Trophoblast cell (in vitro differentiated cells and primary cell): ENCODE data around the gene WSCD2.
A peak's percentile ranks its signal among the peaks of the same experiment; 100 is the strongest.

Experiments used
- DNase-seq, 2 donors: peaks; one replicate each; pipeline ENCODE4 v3.0.0-alpha.2; 2016
- H2AFZ ChIP-seq: 2 replicates; pipeline ENCODE4 v1.6.1; 2013; ENCODE audit warnings: low read length, moderate library complexity, mild to moderate bottlenecking; ENCODE audit not compliant: insufficient read depth, poor library complexity
- H2AK5ac ChIP-seq: 2 replicates; pipeline ENCODE4 v1.6.1; 2013; ENCODE audit warnings: mild to moderate bottlenecking, low read length
- H2BK120ac ChIP-seq: 2 replicates; pipeline ENCODE4 v1.6.1; 2013; ENCODE audit warnings: low read length, mild to moderate bottlenecking, moderate library complexity; ENCODE audit not compliant: insufficient read depth, poor library complexity
- H2BK12ac ChIP-seq: 2 replicates; pipeline ENCODE4 v1.6.1; 2013; ENCODE audit warnings: mild to moderate bottlenecking, low read length, moderate library complexity
- H2BK5ac ChIP-seq: 2 replicates; pipeline ENCODE4 v1.6.1; 2013; ENCODE audit warnings: low read length, low read depth, moderate library complexity, mild to moderate bottlenecking; ENCODE audit not compliant: poor library complexity
- H3K14ac ChIP-seq: 2 replicates; pipeline ENCODE4 v1.6.1; 2013; ENCODE audit warnings: mild to moderate bottlenecking, low read length
- H3K18ac ChIP-seq: 2 replicates; pipeline ENCODE4 v1.6.1; 2013; ENCODE audit warnings: mild to moderate bottlenecking, low read length
- H3K23ac ChIP-seq: 2 replicates; pipeline ENCODE4 v1.6.1; 2013; ENCODE audit warnings: low read length
- H3K27ac ChIP-seq: 2 replicates; pipeline ENCODE4 v1.5.1; 2013; ENCODE audit warnings: low read depth, mild to moderate bottlenecking, inconsistent platforms, low read length, moderate library complexity
- H3K27me3 ChIP-seq: 2 replicates; pipeline ENCODE4 v1.6.1; 2013; ENCODE audit warnings: inconsistent platforms, mild to moderate bottlenecking, low read length, moderate library complexity; ENCODE audit not compliant: insufficient read depth
- H3K36me3 ChIP-seq, 2 experiments: 1 replicate in 1 of 2; 2 replicates in 1 of 2; pipeline ENCODE4 v1.6.1; 2013; ENCODE audit warnings: low read length in 2 of 2, mild to moderate bottlenecking in 2 of 2, moderate library complexity in 1 of 2; ENCODE audit not compliant: insufficient read depth in 2 of 2, control insufficient read depth in 1 of 2
- H3K4ac ChIP-seq: 2 replicates; pipeline ENCODE4 v1.6.1; 2013; ENCODE audit warnings: low read depth, mild to moderate bottlenecking, low read length, moderate library complexity
- H3K4me1 ChIP-seq, 2 experiments: 1 replicate in 1 of 2; 2 replicates in 1 of 2; pipeline ENCODE4 v1.6.1; 2013; ENCODE audit warnings: low read length in 2 of 2, mild to moderate bottlenecking in 2 of 2, moderate library complexity in 1 of 2; ENCODE audit not compliant: insufficient read depth in 2 of 2, control insufficient read depth in 1 of 2
- H3K4me2 ChIP-seq: 2 replicates; pipeline ENCODE4 v1.6.1; 2013; ENCODE audit warnings: inconsistent platforms, mild to moderate bottlenecking, low read length, moderate library complexity
- H3K4me3 ChIP-seq: 2 replicates; pipeline ENCODE4 v1.5.1; 2013; ENCODE audit warnings: mild to moderate bottlenecking, low read depth, low read length, inconsistent platforms
- H3K79me1 ChIP-seq: one replicate; pipeline ENCODE4 v1.6.1; 2013; ENCODE audit warnings: low read length
- H3K79me2 ChIP-seq: 2 replicates; pipeline ENCODE4 v1.6.1; 2013; ENCODE audit warnings: low read length, mild to moderate bottlenecking; ENCODE audit not compliant: control insufficient read depth, insufficient read depth, poor library complexity
- H3K9ac ChIP-seq: 2 replicates; pipeline ENCODE4 v1.6.1; 2013; ENCODE audit warnings: mild to moderate bottlenecking, low read length
- H3K9me3 ChIP-seq: 2 replicates; pipeline ENCODE4 v1.6.1; 2013; ENCODE audit warnings: low read depth, mild to moderate bottlenecking, control low read depth, inconsistent platforms, low read length; ENCODE audit not compliant: insufficient read depth
- H4K12ac ChIP-seq: 2 replicates; pipeline ENCODE4 v1.6.1; 2013; ENCODE audit warnings: low read depth, mild to moderate bottlenecking, low read length, moderate library complexity
- H4K8ac ChIP-seq: 2 replicates; pipeline ENCODE4 v1.6.1; 2013; ENCODE audit warnings: low read depth, mild to moderate bottlenecking, low read length, moderate library complexity
- H4K91ac ChIP-seq: one replicate; pipeline ENCODE4 v1.6.1; 2013; ENCODE audit warnings: low read depth, mild to moderate bottlenecking, low read length, moderate library complexity
- WGBS: extraction: QIAGEN DNeasy Blood & Tissue Kit; methylation state at CpG from one replicate; pipeline ENCODE4 v1.1.7; 2013; ENCODE audit warnings: missing lambda C conversion rate; ENCODE audit not compliant: insufficient read length, insufficient coverage; ENCODE audit errors: extremely low coverage; 5-methylcytosine and 5-hydroxymethylcytosine counted together

The WSCD2 gene

GRCh38 chr12:108268397-108268796, 139.3 kb downstream of the WSCD2 start:
- H4K12ac ChIP-seq, result no peak overlapping the region
- H4K8ac ChIP-seq, result no peak overlapping the region
- no peak overlapping the region for H3K4me3 ChIP-seq
- H2AK5ac ChIP-seq, result no peak overlapping the region
- H2BK5ac ChIP-seq, result no peak overlapping the region
- no peak overlapping the region for H3K18ac ChIP-seq
- H3K9me3 ChIP-seq, result no peaks in the 10 kb centered on the region
- H3K4me1 ChIP-seq, result no peaks in the 10 kb centered on the region
- no peak overlapping the region for H4K91ac ChIP-seq
- no peak overlapping the region for H2AFZ ChIP-seq
- no peak overlapping the region for H3K14ac ChIP-seq
- H3K23ac ChIP-seq, result no peak overlapping the region
- H3K79me1 ChIP-seq, result no peaks in the 10 kb centered on the region
- no peaks in the 10 kb centered on the region for H3K27me3 ChIP-seq
- no peaks in the 10 kb centered on the region for H3K36me3 ChIP-seq
- no peaks in the 10 kb centered on the region for H3K79me2 ChIP-seq
- H3K4ac ChIP-seq, result no peak overlapping the region
- DNase-seq, result no peak
- no peak overlapping the region for H2BK12ac ChIP-seq
- H3K27ac ChIP-seq, result no peak overlapping the region
- H3K4me2 ChIP-seq, result no peak overlapping the region
- no peak overlapping the region for H3K9ac ChIP-seq
- no CpG with 5 or more reads among the region's 1 CpG for WGBS
- H2BK120ac ChIP-seq, result no peak overlapping the region

GRCh38 chr12:108269224-108269623, 140.1 kb downstream of the WSCD2 start:
- Histone ChIP-seq H3K4me1 (no peaks in the 10 kb centered on the region), H3K14ac (no peak overlapping the region), H2AFZ (no peak overlapping the region), H3K79me2 (no peaks in the 10 kb centered on the region), H4K91ac (no peak overlapping the region), H3K27me3 (no peaks in the 10 kb centered on the region), H4K12ac (no peak overlapping the region), H3K79me1 (no peaks in the 10 kb centered on the region), H3K9me3 (no peaks in the 10 kb centered on the region), H3K4me2 (no peak overlapping the region), H4K8ac (no peak overlapping the region), H2BK12ac (no peak overlapping the region), H3K36me3 (no peaks in the 10 kb centered on the region), H2BK120ac (no peak overlapping the region), H2BK5ac (no peak overlapping the region), H3K4me3 (no peak overlapping the region), H3K9ac (no peak overlapping the region), H3K18ac (no peak overlapping the region), H3K27ac (no peak overlapping the region), H3K4ac (no peak overlapping the region), H2AK5ac (no peak overlapping the region), H3K23ac (no peak overlapping the region)
- WGBS, result no CpG with 5 or more reads among the region's 1 CpG
- DNase-seq, result peak in 1 of 2 donors; percentile 50

- Histone ChIP-seq H3K36me3 (no peaks in the 10 kb centered on the region), H3K4me1 (no peaks in the 10 kb centered on the region), H3K4me2 (no peak overlapping the region), H3K9ac (no peak overlapping the region), H3K4me3 (no peak overlapping the region), H2BK5ac (no peak overlapping the region), H3K27ac (no peak overlapping the region), H3K79me1 (no peaks in the 10 kb centered on the region), H3K79me2 (no peaks in the 10 kb centered on the region), H3K4ac (no peak overlapping the region), H2BK12ac (no peak overlapping the region), H2BK120ac (no peak overlapping the region), H4K91ac (no peak overlapping the region), H3K23ac (no peak overlapping the region), H3K9me3 (no peaks in the 10 kb centered on the region), H2AK5ac (no peak overlapping the region), H4K12ac (no peak overlapping the region), H3K18ac (no peak overlapping the region), H4K8ac (no peak overlapping the region), H3K14ac (no peak overlapping the region), H3K27me3 (no peaks in the 10 kb centered on the region), H2AFZ (no peak overlapping the region)
- peak in 1 of 2 donors; percentile 13 for DNase-seq
- no CpG with 5 or more reads among the region's 2 CpGs for WGBS
Measured at GRCh38 chr12:108270035-108270848, 141.2 kb downstream of the WSCD2 start.

GRCh38 chr12:108270849-108271143, 141.7 kb downstream of the WSCD2 start:
- H3K4me1 ChIP-seq, result no peaks in the 10 kb centered on the region
- no peaks in the 10 kb centered on the region for H3K36me3 ChIP-seq
- no peak overlapping the region for H3K4me3 ChIP-seq
- no CpG with 5 or more reads among the region's 2 CpGs for WGBS
- H2BK12ac ChIP-seq, result no peak overlapping the region
- no peak overlapping the region for H3K9ac ChIP-seq
- H3K79me1 ChIP-seq, result no peaks in the 10 kb centered on the region
- H3K4ac ChIP-seq, result no peak overlapping the region
- no peak overlapping the region for H2BK120ac ChIP-seq
- no peak overlapping the region for H3K27ac ChIP-seq
- H3K18ac ChIP-seq, result no peak overlapping the region
- H3K9me3 ChIP-seq, result no peaks in the 10 kb centered on the region
- H3K14ac ChIP-seq, result no peak overlapping the region
- H4K8ac ChIP-seq, result no peak overlapping the region
- H3K79me2 ChIP-seq, result no peaks in the 10 kb centered on the region
- H3K23ac ChIP-seq, result no peak overlapping the region
- no peaks in the 10 kb centered on the region for H3K27me3 ChIP-seq
- no peak overlapping the region for H2AK5ac ChIP-seq
- H3K4me2 ChIP-seq, result no peak overlapping the region
- H2BK5ac ChIP-seq, result no peak overlapping the region
- H4K91ac ChIP-seq, result no peak overlapping the region
- H2AFZ ChIP-seq, result no peak overlapping the region
- DNase-seq, result no peak
- H4K12ac ChIP-seq, result no peak overlapping the region
